ENCODE results near the gene LGALS3.
A peak's percentile ranks its signal among the peaks of the same experiment; 100 is the strongest.

Gene LGALS3

GRCh38 chr14:55099756-55100155 is 29.3 kb upstream of the LGALS3 start:
- Histone ChIP-seq H3K4me1 (ENCODE audit: insufficient read depth, poor library complexity, severe bottlenecking) (peaks cover 33% of the 10 kb centered on the region), H3K4me3 (ENCODE audit: severe bottlenecking) (no peak overlapping the region), H3K36me3 (ENCODE audit: low read depth) (no peaks in the 10 kb centered on the region), H3K9me3 (ENCODE audit: severe bottlenecking) (peaks cover 5% of the 10 kb centered on the region), H3K27me3 (ENCODE audit: insufficient read depth, poor library complexity, severe bottlenecking) (no peaks in the 10 kb centered on the region), H3K27ac (ENCODE audit: poor library complexity, severe bottlenecking) (no peak overlapping the region)
- no peak for TF ChIP-seq CTCF (IDR thresholded peaks at IDR 0.05; ENCODE audit: poor library complexity, severe bottlenecking)
- DNase-seq (ENCODE audit: low spot score) (no peak), ATAC-seq (ENCODE audit: low read depth) (no peak)

- H3K9me3 ChIP-seq (ENCODE audit: severe bottlenecking) = peaks cover 5% of the 10 kb centered on the region
- ATAC-seq (ENCODE audit: low read depth) (no peak), DNase-seq (ENCODE audit: low spot score) (no peak)
- H3K4me1 ChIP-seq (ENCODE audit: insufficient read depth, poor library complexity, severe bottlenecking) = peaks cover 28% of the 10 kb centered on the region
- no peaks in the 10 kb centered on the region for H3K36me3 ChIP-seq (ENCODE audit: low read depth)
- no peak overlapping the region for H3K4me3 ChIP-seq (ENCODE audit: severe bottlenecking)
- peak overlapping the region; percentile 98 for H3K27ac ChIP-seq (ENCODE audit: poor library complexity, severe bottlenecking)
- no peak for TF ChIP-seq CTCF (IDR thresholded peaks at IDR 0.05; ENCODE audit: poor library complexity, severe bottlenecking)
- H3K27me3 ChIP-seq (ENCODE audit: insufficient read depth, poor library complexity, severe bottlenecking) = no peaks in the 10 kb centered on the region
Observed at GRCh38 chr14:55101698-55102097, 27.4 kb upstream of the LGALS3 start.

- Histone ChIP-seq H3K27me3 (ENCODE audit: insufficient read depth, poor library complexity, severe bottlenecking) (no peaks in the 10 kb centered on the region), H3K27ac (ENCODE audit: poor library complexity, severe bottlenecking) (peak overlapping the region; percentile 98), H3K9me3 (ENCODE audit: severe bottlenecking) (peaks cover 5% of the 10 kb centered on the region), H3K36me3 (ENCODE audit: low read depth) (no peaks in the 10 kb centered on the region), H3K4me3 (ENCODE audit: severe bottlenecking) (no peak overlapping the region), H3K4me1 (ENCODE audit: insufficient read depth, poor library complexity, severe bottlenecking) (peaks cover 29% of the 10 kb centered on the region)
- no peak for TF ChIP-seq CTCF (IDR thresholded peaks at IDR 0.05; ENCODE audit: poor library complexity, severe bottlenecking)
- ATAC-seq (ENCODE audit: low read depth) (peak; percentile 71), DNase-seq (ENCODE audit: low spot score) (peak; percentile 87)
Observed at GRCh38 chr14:55102141-55102621, 26.9 kb upstream of the LGALS3 start.

- peaks cover 5% of the 10 kb centered on the region for H3K9me3 ChIP-seq (ENCODE audit: severe bottlenecking)
- DNase-seq (ENCODE audit: low spot score) (peak; percentile 99), ATAC-seq (ENCODE audit: low read depth) (peak; percentile 87)
- H3K27me3 ChIP-seq (ENCODE audit: insufficient read depth, poor library complexity, severe bottlenecking) = no peaks in the 10 kb centered on the region
- TF ChIP-seq CTCF (IDR thresholded peaks at IDR 0.05; ENCODE audit: poor library complexity, severe bottlenecking) = no peak
- H3K4me3 ChIP-seq (ENCODE audit: severe bottlenecking) = peak overlapping the region; percentile 8
- H3K36me3 ChIP-seq (ENCODE audit: low read depth) = no peaks in the 10 kb centered on the region
- peaks cover 39% of the 10 kb centered on the region for H3K4me1 ChIP-seq (ENCODE audit: insufficient read depth, poor library complexity, severe bottlenecking)
- peak overlapping the region; percentile 98 for H3K27ac ChIP-seq (ENCODE audit: poor library complexity, severe bottlenecking)
Observed at GRCh38 chr14:55103005-55103640, 25.9 kb upstream of the LGALS3 start.
